NB4 (cell line): ENCODE results near the gene PDLIM7.

Source experiments
- CTCF ChIP-seq: IDR thresholded peaks from one replicate; pipeline ENCODE4 v1.5.1; 2012; ENCODE audit warnings: low read depth, low read length
- POLR2A ChIP-seq: IDR thresholded peaks from 2 replicates; pipeline ENCODE4 v1.6.1; 2011; ENCODE audit warnings: mild to moderate bottlenecking; ENCODE audit not compliant: insufficient read length; ENCODE audit errors: extremely low read depth

DNA sequence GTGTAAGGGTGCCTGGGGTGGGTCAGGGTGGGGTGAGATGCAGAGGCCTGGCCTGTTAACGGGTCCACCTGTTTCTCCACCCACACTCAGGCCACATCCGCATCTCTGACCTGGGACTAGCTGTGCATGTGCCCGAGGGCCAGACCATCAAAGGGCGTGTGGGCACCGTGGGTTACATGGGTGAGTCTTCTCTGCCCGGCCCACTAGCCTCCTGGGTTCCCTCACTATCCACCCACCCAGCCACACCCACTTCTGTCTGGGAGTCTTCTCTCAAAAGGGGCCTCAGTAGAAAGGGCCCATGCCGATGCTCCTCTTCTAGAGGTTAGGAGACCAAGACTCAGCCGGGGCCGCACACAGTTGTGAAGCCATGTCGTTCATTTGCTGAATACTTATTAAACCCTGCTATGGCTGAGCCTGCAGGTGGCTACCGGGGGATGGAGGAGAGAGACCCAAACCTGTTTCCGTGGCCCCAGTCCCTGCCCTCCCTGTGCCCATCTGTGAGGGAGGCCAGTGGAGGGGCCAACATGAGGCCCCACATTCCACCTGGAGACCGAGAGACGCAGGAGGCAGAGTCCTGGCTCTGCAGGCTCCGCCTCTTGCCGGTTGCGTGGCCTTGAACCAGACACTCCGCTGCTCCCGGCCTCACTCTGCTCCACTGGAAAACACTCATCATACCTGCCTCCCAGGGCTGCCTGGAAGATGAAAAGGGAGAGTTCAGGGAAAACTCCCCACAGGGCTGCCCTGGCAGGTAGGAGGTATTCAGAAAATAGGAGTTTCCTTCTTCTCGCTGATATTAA lies 62.3 kb downstream of the PDLIM7 start:
- TF ChIP-seq POLR2A, result no peak
- TF ChIP-seq CTCF, result no peak
